ENCODE measurements around the gene MYBPC1. TPM values are rescaled to one million over a fixed set of nuclear protein-coding genes. Genes with fewer than 3 reads are reported as not detected.
"Not testable (repeated sequence)": the region's sequence is repeated elsewhere in the genome, so short reads cannot be mapped to it uniquely, and the experiment has no call there.

The MYBPC1 gene
- polyA plus RNA-seq, 3 donors = 0.39 to 1.7 TPM; not detected in 1

GRCh38 chr12:101654442-101654841 lies 59.7 kb downstream of the MYBPC1 start:
- DNase-seq = no peak

- no peak for DNase-seq
Measured at GRCh38 chr12:101655393-101655792, 60.6 kb downstream of the MYBPC1 start.

GRCh38 chr12:101660662-101661061 lies 65.9 kb downstream of the MYBPC1 start:
- DNase-seq = not testable (repeated sequence)

GRCh38 chr12:101663298-101663697 lies 68.5 kb downstream of the MYBPC1 start:
- DNase-seq = no peak

GRCh38 chr12:101664992-101665391 lies 70.2 kb downstream of the MYBPC1 start:
- no peak for DNase-seq

- DNase-seq = no peak
Measured at GRCh38 chr12:101666052-101666728, 71.4 kb downstream of the MYBPC1 start.

- no peak for DNase-seq
Measured at GRCh38 chr12:101667591-101667990, 72.8 kb downstream of the MYBPC1 start.

GRCh38 chr12:101670007-101670671 lies 75.4 kb downstream of the MYBPC1 start:
- peak; percentile 8 for DNase-seq

- no peak for DNase-seq
Measured at GRCh38 chr12:101671157-101671791, 76.5 kb downstream of the MYBPC1 start.

- no peak for DNase-seq
Measured at GRCh38 chr12:101671833-101672232, 77.1 kb downstream of the MYBPC1 start.

GRCh38 chr12:101675555-101675954 lies 80.8 kb downstream of the MYBPC1 start:
- DNase-seq = no peak

GRCh38 chr12:101676497-101676896 lies 81.7 kb downstream of the MYBPC1 start:
- DNase-seq = not testable (repeated sequence)

GRCh38 chr12:101678081-101678480 lies 83.3 kb downstream of the MYBPC1 start:
- DNase-seq = no peak

- DNase-seq = no peak
Measured at GRCh38 chr12:101680240-101680639, 85.5 kb downstream of the MYBPC1 start.

GRCh38 chr12:101680647-101681046 lies 85.9 kb downstream of the MYBPC1 start:
- no peak for DNase-seq

GRCh38 chr12:101681627-101682026 lies 86.9 kb downstream of the MYBPC1 start:
- DNase-seq = not testable (repeated sequence)

- DNase-seq = no peak
Measured at GRCh38 chr12:101685092-101685491, 90.3 kb downstream of the MYBPC1 start.

GRCh38 chr12:101686176-101686575 lies 91.4 kb downstream of the MYBPC1 start:
- DNase-seq = no peak

GRCh38 chr12:101690544-101691098 lies 95.8 kb downstream of the MYBPC1 start:
- DNase-seq = no peak

GRCh38 chr12:101691503-101692096 lies 96.8 kb downstream of the MYBPC1 start:
- no peak for DNase-seq

- no peak for DNase-seq
Measured at GRCh38 chr12:101694297-101694848, 99.6 kb downstream of the MYBPC1 start.

GRCh38 chr12:101694986-101695385 lies 100.2 kb downstream of the MYBPC1 start:
- DNase-seq = no peak
